Measurements from ENCODE around the gene PADI1. TPM values are rescaled to one million over a fixed set of nuclear protein-coding genes. Genes with fewer than 3 reads are reported as not detected.

PADI1 gene
- total RNA-seq, 1 experiment from 2014 or later, result 0.37 TPM

DNA sequence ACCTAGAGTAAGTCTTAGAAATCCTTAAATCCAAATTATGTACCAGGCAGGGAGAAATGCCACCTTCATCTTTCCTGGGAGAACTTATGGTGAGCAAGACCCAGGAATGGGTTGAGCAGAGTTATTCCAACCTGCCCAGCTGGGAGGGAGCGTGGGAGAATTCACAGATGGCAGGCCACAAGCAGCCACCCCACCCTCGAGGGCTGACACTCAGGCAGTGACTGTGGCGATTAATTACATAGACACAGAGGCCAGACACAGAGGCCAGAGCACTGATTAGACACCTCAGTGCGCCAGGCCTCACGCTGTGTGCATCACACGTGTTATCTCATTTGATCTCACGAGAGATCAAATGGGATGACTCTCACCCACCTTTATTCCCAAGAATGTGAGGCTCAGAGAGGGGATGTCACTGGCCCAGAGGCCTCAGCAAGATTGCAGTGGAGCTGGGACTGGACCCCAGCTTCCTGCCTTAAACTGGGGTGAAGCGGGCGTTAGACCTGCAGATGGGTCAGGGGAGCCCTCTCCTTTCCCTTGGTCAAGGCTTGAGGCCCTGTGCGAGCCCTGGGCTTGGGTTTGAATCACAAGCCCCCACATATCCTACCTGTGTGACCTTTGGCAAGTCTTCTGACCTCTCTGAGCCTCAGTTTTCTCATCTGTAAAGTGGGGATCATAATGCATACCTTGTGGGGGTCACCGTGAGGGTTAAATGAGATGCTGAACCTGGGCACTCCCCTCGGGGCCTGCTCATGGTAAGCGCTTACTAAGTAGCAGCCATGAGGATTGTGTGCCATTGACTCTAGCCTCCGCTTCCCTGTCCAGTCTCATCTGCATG lies 74.3 kb downstream of the PADI1 start:
- TF ChIP-seq POLR2AphosphoS5 (IDR thresholded peaks at IDR 0.05; ENCODE audit: low read depth, low read length), result no peak
- no peak for TF ChIP-seq RAD21 (IDR thresholded peaks at IDR 0.05; ENCODE audit: low read depth)
- TF ChIP-seq SIN3A (IDR thresholded peaks at IDR 0.05; ENCODE audit: low read depth), result no peak
- TF ChIP-seq FOSL1 (IDR thresholded peaks at IDR 0.05; ENCODE audit: low read depth), result no peak
- no peak for TF ChIP-seq CEBPB (IDR thresholded peaks at IDR 0.05; ENCODE audit: low read depth)
- TF ChIP-seq, protein P1, sequence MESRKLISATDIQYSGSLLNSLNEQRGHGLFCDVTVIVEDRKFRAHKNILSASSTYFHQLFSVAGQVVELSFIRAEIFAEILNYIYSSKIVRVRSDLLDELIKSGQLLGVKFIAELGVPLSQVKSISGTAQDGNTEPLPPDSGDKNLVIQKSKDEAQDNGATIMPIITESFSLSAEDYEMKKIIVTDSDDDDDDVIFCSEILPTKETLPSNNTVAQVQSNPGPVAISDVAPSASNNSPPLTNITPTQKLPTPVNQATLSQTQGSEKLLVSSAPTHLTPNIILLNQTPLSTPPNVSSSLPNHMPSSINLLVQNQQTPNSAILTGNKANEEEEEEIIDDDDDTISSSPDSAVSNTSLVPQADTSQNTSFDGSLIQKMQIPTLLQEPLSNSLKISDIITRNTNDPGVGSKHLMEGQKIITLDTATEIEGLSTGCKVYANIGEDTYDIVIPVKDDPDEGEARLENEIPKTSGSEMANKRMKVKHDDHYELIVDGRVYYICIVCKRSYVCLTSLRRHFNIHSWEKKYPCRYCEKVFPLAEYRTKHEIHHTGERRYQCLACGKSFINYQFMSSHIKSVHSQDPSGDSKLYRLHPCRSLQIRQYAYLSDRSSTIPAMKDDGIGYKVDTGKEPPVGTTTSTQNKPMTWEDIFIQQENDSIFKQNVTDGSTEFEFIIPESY (IDR thresholded peaks at IDR 0.05; ENCODE audit: extremely low read depth, insufficient replicate concordance, low read length), result no peak
- TF ChIP-seq YY1 (IDR thresholded peaks at IDR 0.05; ENCODE audit: extremely low read depth, insufficient replicate concordance, low read depth, low read length), result no peak
- TF ChIP-seq ZFX (IDR thresholded peaks at IDR 0.05), result no peak
- no peak for TF ChIP-seq TCF7L2 (IDR thresholded peaks at IDR 0.05; ENCODE audit: borderline replicate concordance, extremely low read depth, insufficient read depth, insufficient read length)
- TF ChIP-seq, protein P2, sequence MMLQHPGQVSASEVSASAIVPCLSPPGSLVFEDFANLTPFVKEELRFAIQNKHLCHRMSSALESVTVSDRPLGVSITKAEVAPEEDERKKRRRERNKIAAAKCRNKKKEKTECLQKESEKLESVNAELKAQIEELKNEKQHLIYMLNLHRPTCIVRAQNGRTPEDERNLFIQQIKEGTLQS (IDR thresholded peaks at IDR 0.05), result no peak
- TF ChIP-seq, protein P3, sequence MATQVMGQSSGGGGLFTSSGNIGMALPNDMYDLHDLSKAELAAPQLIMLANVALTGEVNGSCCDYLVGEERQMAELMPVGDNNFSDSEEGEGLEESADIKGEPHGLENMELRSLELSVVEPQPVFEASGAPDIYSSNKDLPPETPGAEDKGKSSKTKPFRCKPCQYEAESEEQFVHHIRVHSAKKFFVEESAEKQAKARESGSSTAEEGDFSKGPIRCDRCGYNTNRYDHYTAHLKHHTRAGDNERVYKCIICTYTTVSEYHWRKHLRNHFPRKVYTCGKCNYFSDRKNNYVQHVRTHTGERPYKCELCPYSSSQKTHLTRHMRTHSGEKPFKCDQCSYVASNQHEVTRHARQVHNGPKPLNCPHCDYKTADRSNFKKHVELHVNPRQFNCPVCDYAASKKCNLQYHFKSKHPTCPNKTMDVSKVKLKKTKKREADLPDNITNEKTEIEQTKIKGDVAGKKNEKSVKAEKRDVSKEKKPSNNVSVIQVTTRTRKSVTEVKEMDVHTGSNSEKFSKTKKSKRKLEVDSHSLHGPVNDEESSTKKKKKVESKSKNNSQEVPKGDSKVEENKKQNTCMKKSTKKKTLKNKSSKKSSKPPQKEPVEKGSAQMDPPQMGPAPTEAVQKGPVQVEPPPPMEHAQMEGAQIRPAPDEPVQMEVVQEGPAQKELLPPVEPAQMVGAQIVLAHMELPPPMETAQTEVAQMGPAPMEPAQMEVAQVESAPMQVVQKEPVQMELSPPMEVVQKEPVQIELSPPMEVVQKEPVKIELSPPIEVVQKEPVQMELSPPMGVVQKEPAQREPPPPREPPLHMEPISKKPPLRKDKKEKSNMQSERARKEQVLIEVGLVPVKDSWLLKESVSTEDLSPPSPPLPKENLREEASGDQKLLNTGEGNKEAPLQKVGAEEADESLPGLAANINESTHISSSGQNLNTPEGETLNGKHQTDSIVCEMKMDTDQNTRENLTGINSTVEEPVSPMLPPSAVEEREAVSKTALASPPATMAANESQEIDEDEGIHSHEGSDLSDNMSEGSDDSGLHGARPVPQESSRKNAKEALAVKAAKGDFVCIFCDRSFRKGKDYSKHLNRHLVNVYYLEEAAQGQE (IDR thresholded peaks at IDR 0.05; ENCODE audit: low read depth), result no peak
- TF ChIP-seq SRF (IDR thresholded peaks at IDR 0.05; ENCODE audit: low read depth), result no peak
- TF ChIP-seq, protein P4, sequence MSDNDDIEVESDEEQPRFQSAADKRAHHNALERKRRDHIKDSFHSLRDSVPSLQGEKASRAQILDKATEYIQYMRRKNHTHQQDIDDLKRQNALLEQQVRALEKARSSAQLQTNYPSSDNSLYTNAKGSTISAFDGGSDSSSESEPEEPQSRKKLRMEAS (IDR thresholded peaks at IDR 0.05), result no peak
- no peak for TF ChIP-seq ELF1 (IDR thresholded peaks at IDR 0.05; ENCODE audit: borderline replicate concordance, low read depth)
- no peak for TF ChIP-seq SP1 (IDR thresholded peaks at IDR 0.05; ENCODE audit: low read depth)
- no peak for TF ChIP-seq ZNF274 (IDR thresholded peaks at IDR 0.05; ENCODE audit: low read depth, low read length)
- no peak for TF ChIP-seq CBX3 (IDR thresholded peaks at IDR 0.05; ENCODE audit: low read depth)
- no peak for TF ChIP-seq POLR2A (IDR thresholded peaks at IDR 0.05; ENCODE audit: borderline replicate concordance, extremely low read depth, insufficient read depth, insufficient read length)
- TF ChIP-seq JUND (IDR thresholded peaks at IDR 0.05), result no peak
- TF ChIP-seq EGR1 (IDR thresholded peaks at IDR 0.05; ENCODE audit: low read depth), result no peak
- BruUV-seq (replicated peaks), result no TSS peak
- Histone ChIP-seq H3K4me3 (replicated peaks in 1 of 2; ENCODE audit: low read depth in 1 of 2, low read length in 2 of 2) (no peak overlapping the region), H3K4me2 (ENCODE audit: low read length) (no peak overlapping the region), H3K27me3 (ENCODE audit: insufficient read depth, low read length) (peaks cover 3% of the 10 kb centered on the region; the same call in 1 of the 2 replicates), H3K9me3 (ENCODE audit: control insufficient read depth in 1 of 2, insufficient read depth in 1 of 2, low read depth in 1 of 2, low read length in 2 of 2) (no peaks in the 10 kb centered on the region), H3K36me3 (ENCODE audit: control insufficient read depth in 1 of 2, insufficient read depth in 2 of 2, low read length in 2 of 2) (no peaks in the 10 kb centered on the region), H3K9me2 (ENCODE audit: insufficient read depth) (no peaks in the 10 kb centered on the region), H4K20me1 (ENCODE audit: insufficient read depth) (no peaks in the 10 kb centered on the region), H3K27ac (ENCODE audit: low read depth, low read length) (no peak overlapping the region), H3K79me2 (ENCODE audit: insufficient read depth, low read length) (no peaks in the 10 kb centered on the region), H3K9ac (ENCODE audit: low read length) (no peak overlapping the region), H2AFZ (ENCODE audit: low read depth, low read length, poor library complexity, severe bottlenecking) (no peak overlapping the region), H3K4me1 (ENCODE audit: control insufficient read depth in 1 of 2, insufficient read depth in 2 of 2, low read length in 2 of 2) (peaks cover 0 to 9% of the 10 kb centered on the region in 2 experiments; a peak in 2 of 4 replicates)
- ChIA-PET POLR2A (no interaction called here), RAD21 (ENCODE audit: low non-redundant PET in 1 of 2, low total read pairs in 2 of 2, uncharacterized antibody in 2 of 2, unreplicated experiment in 2 of 2) (no interaction called here), CTCF (no interaction called here)
- intact Hi-C loops (cut with micrococcal nuclease), result no loop called here
- no peak for DNase-seq (ENCODE audit: low read depth, low spot score)
- ATAC-seq, result no peak
